PC-3 (cell line): ENCODE results near the gene GADL1. TPM values are rescaled to one million over a fixed set of nuclear protein-coding genes. Genes with fewer than 3 reads are reported as not detected.

ENCODE experiments used
- ATAC-seq: fragments of 200-7000 bp; cut with Tn5 transposase; 2 replicates; pipeline ENCODE4 v1.9.1; 2020; ENCODE audit warnings: mild to moderate bottlenecking, moderate library complexity
- BruUV-seq: library from RNA; stranded (reverse); fragments of 400-500 nt; replicated peaks from 2 replicates; lab custom pipeline; 2021; lab: Mats Ljungman, UMichigan
- CTCF ChIA-PET: fragments of 300-600 bp; sonication (Branson Sonifier 250); formaldehyde crosslinking; loops from one replicate; lab custom pipeline; 2022; ENCODE audit warnings: antibody characterized with exemption; lab: Charles Lee
- POLR2A ChIA-PET: fragments of 300-600 bp; sonication (Branson Sonifier 250); formaldehyde crosslinking; loops from one replicate; lab custom pipeline; 2022; ENCODE audit warnings: antibody characterized with exemption; ENCODE audit not compliant: unreplicated experiment; lab: Charles Lee
- DNase-seq: peaks from one replicate; pipeline ENCODE4 v3.0.0-alpha.2; 2015
- H2AFZ ChIP-seq: fragments of 300-600 bp; sonication (generic); 2 replicates; pipeline ENCODE4 v1.6.0; 2016; ENCODE audit warnings: antibody characterized with exemption, low read length
- H3F3A ChIP-seq: fragments of 300-600 bp; sonication (generic); one replicate; pipeline ENCODE4 v1.6.0; 2017; ENCODE audit warnings: antibody characterized with exemption, low read length, control low read depth, mild to moderate bottlenecking; ENCODE audit not compliant: unreplicated experiment
- H3K27ac ChIP-seq: fragments of 300-600 bp; sonication (generic); 2 replicates; pipeline ENCODE4 v1.5.1; 2016; ENCODE audit warnings: mild to moderate bottlenecking, low read length
- H3K27me3 ChIP-seq: fragments of 300-600 bp; sonication (generic); 2 replicates; pipeline ENCODE4 v1.6.1; 2016; ENCODE audit warnings: low read length, mixed read lengths
- H3K36me3 ChIP-seq: fragments of 300-600 bp; sonication (generic); 2 replicates; pipeline ENCODE4 v1.6.1; 2016; ENCODE audit warnings: low read depth, mixed run types, low read length, mixed read lengths
- H3K4me1 ChIP-seq: fragments of 300-600 bp; sonication (generic); 2 replicates; pipeline ENCODE4 v1.5.1; 2016; ENCODE audit warnings: low read length; ENCODE audit not compliant: insufficient read depth
- H3K4me2 ChIP-seq: fragments of 300-600 bp; sonication (generic); 2 replicates; pipeline ENCODE4 v1.6.0; 2016; ENCODE audit warnings: low read length
- H3K4me3 ChIP-seq: fragments of 300-600 bp; sonication (generic); 2 replicates; pipeline ENCODE4 v1.5.1; 2016; ENCODE audit warnings: mild to moderate bottlenecking, low read length, mixed read lengths
- H3K79me2 ChIP-seq: fragments of 300-600 bp; sonication (generic); 2 replicates; pipeline ENCODE4 v1.6.1; 2017; ENCODE audit warnings: low read length, mixed read lengths
- H3K9ac ChIP-seq: fragments of 300-600 bp; sonication (generic); 2 replicates; pipeline ENCODE4 v1.6.0; 2016; ENCODE audit warnings: mild to moderate bottlenecking, low read length
- H3K9me2 ChIP-seq: fragments of 300-600 bp; sonication (generic); replicated peaks from 2 replicates; pipeline ENCODE4 v1.6.1; 2016; ENCODE audit warnings: mixed run types, low read length, mixed read lengths
- H3K9me3 ChIP-seq: fragments of 300-600 bp; sonication (generic); 2 replicates; pipeline ENCODE4 v1.6.1; 2016; ENCODE audit warnings: low read length, mixed read lengths
- H4K20me1 ChIP-seq: fragments of 300-600 bp; sonication (generic); 2 replicates; pipeline ENCODE4 v1.6.1; 2016; ENCODE audit warnings: low read length, mixed read lengths
- EZH2 ChIP-seq: fragments of 300-600 bp; sonication (generic); IDR thresholded peaks from one replicate; pipeline ENCODE4 v1.6.1; 2017; ENCODE audit warnings: antibody characterized with exemption, mild to moderate bottlenecking, low read length; ENCODE audit not compliant: unreplicated experiment
- EZH2phosphoT487 ChIP-seq: fragments of 300-600 bp; sonication (generic); IDR thresholded peaks from 2 replicates; pipeline ENCODE4 v1.6.1; 2018; ENCODE audit warnings: mild to moderate bottlenecking, antibody characterized with exemption, low read length, borderline replicate concordance
- intact Hi-C: fragments of 100-400 bp; cut with micrococcal nuclease; formaldehyde crosslinking; loops from 2 replicates; pipeline ENCODE4 v1.9.0; 2023
- total RNA-seq: library from RNA; depleted of rRNA; stranded (reverse); fragments of >200 nt; gene quantifications from 2 replicates; pipeline ENCODE4 v1.2.3, GENCODE V29; 2014
- TF ChIP-seq, protein P1 (sequence below): fragments of 300-600 bp; sonication (generic); conservative IDR thresholded peaks from 2 replicates; pipeline ENCODE4 v1.5.1; 2017; ENCODE audit warnings: antibody characterized with exemption, low read depth, mild to moderate bottlenecking, low read length

Gene GADL1
- total RNA-seq, 1 experiment from 2014 or later: not detected

- ChIA-PET CTCF (no interaction called here), POLR2A (no interaction called here)
- 0 out of 2 replicates have a peak, but pooled peaks cover 3% of the 10 kb centered on the region for H3K9me3 ChIP-seq
- no peak overlapping the region for H3K27ac ChIP-seq
- H3K4me3 ChIP-seq: no peak overlapping the region
- H2AFZ ChIP-seq: no peak overlapping the region
- H3F3A ChIP-seq: no peaks in the 10 kb centered on the region
- H3K79me2 ChIP-seq: no peaks in the 10 kb centered on the region
- peaks cover 7% of the 10 kb centered on the region for H3K4me1 ChIP-seq
- ATAC-seq (no peak), DNase-seq (no peak)
- no peak overlapping the region for H3K9ac ChIP-seq
- no peaks in the 10 kb centered on the region for H3K9me2 ChIP-seq
- no TSS peak for BruUV-seq
- H3K36me3 ChIP-seq: peaks cover 8% of the 10 kb centered on the region; the same call in 1 of the 2 replicates
- TF ChIP-seq, protein P1, sequence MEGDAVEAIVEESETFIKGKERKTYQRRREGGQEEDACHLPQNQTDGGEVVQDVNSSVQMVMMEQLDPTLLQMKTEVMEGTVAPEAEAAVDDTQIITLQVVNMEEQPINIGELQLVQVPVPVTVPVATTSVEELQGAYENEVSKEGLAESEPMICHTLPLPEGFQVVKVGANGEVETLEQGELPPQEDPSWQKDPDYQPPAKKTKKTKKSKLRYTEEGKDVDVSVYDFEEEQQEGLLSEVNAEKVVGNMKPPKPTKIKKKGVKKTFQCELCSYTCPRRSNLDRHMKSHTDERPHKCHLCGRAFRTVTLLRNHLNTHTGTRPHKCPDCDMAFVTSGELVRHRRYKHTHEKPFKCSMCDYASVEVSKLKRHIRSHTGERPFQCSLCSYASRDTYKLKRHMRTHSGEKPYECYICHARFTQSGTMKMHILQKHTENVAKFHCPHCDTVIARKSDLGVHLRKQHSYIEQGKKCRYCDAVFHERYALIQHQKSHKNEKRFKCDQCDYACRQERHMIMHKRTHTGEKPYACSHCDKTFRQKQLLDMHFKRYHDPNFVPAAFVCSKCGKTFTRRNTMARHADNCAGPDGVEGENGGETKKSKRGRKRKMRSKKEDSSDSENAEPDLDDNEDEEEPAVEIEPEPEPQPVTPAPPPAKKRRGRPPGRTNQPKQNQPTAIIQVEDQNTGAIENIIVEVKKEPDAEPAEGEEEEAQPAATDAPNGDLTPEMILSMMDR: no peak
- no peak for TF ChIP-seq EZH2
- no peak for TF ChIP-seq EZH2phosphoT487
- H3K27me3 ChIP-seq: no peaks in the 10 kb centered on the region
- no peak overlapping the region for H3K4me2 ChIP-seq
- intact Hi-C loops: no loop called here
- H4K20me1 ChIP-seq: no peaks in the 10 kb centered on the region
Observed at GRCh38 chr3:30707825-30708224, 186.6 kb downstream of the GADL1 start.

GRCh38 chr3:30704931-30705890 lies 189.2 kb downstream of the GADL1 start:
- ATAC-seq (no peak), DNase-seq (no peak)
- no peaks in the 10 kb centered on the region for H3K27me3 ChIP-seq
- 0 out of 2 replicates have a peak, but pooled peaks cover 7% of the 10 kb centered on the region for H3K9me3 ChIP-seq
- H2AFZ ChIP-seq: no peak overlapping the region
- H3K9me2 ChIP-seq: no peaks in the 10 kb centered on the region
- no peaks in the 10 kb centered on the region for H3K79me2 ChIP-seq
- no peaks in the 10 kb centered on the region for H3F3A ChIP-seq
- H3K27ac ChIP-seq: no peak overlapping the region
- BruUV-seq: no TSS peak
- H3K36me3 ChIP-seq: peaks cover 10% of the 10 kb centered on the region; the same call in 1 of the 2 replicates
- no peak overlapping the region for H3K9ac ChIP-seq
- ChIA-PET CTCF (no interaction called here), POLR2A (no interaction called here)
- no peaks in the 10 kb centered on the region for H4K20me1 ChIP-seq
- TF ChIP-seq EZH2phosphoT487: no peak
- TF ChIP-seq, protein P1: no peak
- TF ChIP-seq EZH2: no peak
- peaks cover 7% of the 10 kb centered on the region for H3K4me1 ChIP-seq
- H3K4me3 ChIP-seq: no peak overlapping the region
- H3K4me2 ChIP-seq: no peak overlapping the region
- intact Hi-C loops: no loop called here
